HL-60/S4 treated with phorbol 12-myristate 13-acetate at 8.2 ng/mL for 4 days and 3 days (cell line): ENCODE measurements around the gene SRSF5.
"Not testable (repeated sequence)": the region's sequence is repeated elsewhere in the genome, so short reads cannot be mapped to it uniquely, and the experiment has no call there.

Experiments
- in situ Hi-C: fragments of 300-500 bp; cut with MboI; formaldehyde crosslinking; loops from 2 replicates; pipeline ENCODE4 v1.15.0; 2022; ENCODE audit warnings: low sequenced_read_pairs

Gene SRSF5

DNA sequence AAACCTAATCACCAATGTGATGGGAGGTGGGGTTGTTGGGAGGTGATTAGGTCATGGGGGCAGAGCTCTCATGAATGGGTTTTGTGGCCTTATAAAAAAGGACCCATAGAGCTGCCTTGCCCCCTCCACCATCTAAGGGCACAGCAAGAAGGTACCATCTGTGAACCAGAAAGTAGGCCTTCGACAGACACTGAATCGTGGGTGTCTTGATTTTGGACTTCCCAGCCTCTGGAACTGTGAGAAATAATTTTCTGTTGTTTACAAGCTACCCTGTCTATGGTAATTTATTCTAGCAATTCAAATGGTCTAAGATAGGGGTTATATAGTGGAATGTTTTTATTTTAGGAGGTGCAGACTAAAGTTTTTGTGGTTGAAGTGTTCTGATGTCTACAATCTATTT, 38.0 kb downstream of the SRSF5 start:
- in situ Hi-C loops: no loop called here

- in situ Hi-C loops: no loop called here
These were observed 40.2 kb downstream of the SRSF5 start for GRCh38 chr14:69807192-69807591.

DNA sequence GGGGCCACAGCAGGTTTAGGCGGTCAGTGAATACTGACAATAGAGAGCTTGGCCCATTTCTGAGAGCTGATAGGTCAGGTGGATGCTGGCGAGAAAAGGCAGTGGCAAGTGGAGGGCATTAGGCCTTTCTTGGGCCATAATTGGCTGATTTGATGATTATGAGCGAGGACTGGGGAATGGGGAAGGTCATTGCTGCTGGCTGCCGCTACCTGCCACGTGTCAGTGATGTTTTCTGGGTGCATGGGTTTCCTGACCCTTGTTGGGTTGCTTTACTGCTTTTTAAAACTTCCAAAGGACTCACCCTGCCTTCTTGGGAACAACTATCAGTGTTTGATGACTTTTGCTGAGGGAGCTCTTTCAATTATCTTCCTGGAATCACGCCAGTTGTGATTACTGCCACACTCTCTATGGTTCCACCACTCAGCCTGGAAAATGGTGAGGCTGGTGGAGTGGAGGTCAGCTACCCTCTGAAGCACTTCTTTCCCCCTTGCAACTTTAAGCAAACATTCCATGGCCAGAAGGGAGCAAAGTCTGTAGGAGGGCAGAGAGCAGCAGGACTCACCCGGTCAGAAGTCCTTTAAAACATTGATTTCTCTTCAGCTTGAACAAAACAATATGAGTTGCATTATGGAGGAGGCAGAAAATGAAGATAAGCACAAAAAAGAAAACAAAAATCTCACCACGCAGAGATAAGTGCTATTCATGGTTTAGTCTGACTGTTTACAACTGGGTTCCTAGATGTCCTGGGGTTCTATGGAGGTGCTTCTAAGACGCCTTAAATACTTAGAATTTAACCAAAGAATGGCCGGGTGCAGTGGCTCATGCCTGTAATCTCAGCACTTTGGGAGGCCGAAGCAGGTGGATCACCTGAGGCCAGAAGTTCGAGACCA, 42.2 kb downstream of the SRSF5 start:
- in situ Hi-C loops: no loop called here

- in situ Hi-C loops: no loop called here
These were observed 44.4 kb downstream of the SRSF5 start for GRCh38 chr14:69811227-69811867.

DNA sequence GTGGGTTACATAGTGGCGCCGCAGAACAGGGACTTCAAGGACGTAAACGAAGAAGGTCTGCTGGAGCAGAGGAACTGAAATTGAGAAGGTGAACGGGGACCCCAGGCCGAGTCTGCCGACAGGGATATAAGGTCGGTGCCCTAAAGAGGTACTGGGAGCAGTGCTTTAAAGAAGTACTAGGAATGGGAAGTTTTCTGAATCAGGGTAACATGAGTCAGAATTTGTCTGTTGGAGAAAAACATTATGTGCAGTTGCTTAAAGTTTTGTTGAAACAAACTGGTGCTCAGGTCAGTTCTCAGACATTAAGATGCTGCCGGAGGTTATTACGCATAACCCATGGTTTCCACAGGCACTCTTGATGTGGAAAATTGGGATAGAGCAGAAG, 44.9 kb downstream of the SRSF5 start:
- in situ Hi-C loops: no loop called here

DNA sequence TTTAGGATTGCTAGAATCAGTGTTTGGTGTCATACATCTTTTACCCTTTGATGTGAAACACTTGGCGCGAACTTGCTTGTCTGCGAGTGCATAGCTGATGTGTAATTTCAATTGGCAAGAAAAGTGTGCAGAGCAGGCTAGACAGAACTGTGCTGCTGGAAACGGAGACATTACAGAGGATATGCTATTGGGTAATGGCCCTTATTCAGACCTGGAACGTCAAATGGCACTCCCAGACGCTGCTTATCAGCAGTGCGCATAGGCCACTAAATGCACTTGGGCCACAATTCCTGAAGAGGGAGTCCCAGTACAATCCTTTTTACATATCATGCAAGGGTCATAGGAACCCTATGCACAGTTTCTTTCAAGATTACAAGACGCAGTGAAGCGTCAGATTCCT, 45.8 kb downstream of the SRSF5 start:
- in situ Hi-C loops: no loop called here

DNA sequence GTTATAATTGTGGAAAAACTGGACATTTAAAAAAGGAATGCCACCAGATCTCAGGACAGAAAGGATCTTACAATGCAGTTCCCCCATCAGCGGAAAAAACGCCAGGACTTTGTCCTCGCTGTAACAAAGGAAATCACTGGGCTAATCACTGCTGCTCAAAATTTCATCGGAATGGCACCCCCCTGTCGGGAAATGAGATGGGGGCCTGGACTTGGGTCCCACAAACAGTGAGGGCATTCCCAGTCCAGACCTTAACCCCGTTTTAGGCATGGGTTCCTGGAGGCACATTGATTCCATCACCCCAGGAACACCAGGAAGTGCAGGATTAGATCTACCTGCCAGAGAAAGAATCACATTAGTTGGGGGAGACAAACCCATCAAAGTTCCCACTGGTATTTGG, 46.4 kb downstream of the SRSF5 start:
- in situ Hi-C loops: not testable (repeated sequence)

DNA sequence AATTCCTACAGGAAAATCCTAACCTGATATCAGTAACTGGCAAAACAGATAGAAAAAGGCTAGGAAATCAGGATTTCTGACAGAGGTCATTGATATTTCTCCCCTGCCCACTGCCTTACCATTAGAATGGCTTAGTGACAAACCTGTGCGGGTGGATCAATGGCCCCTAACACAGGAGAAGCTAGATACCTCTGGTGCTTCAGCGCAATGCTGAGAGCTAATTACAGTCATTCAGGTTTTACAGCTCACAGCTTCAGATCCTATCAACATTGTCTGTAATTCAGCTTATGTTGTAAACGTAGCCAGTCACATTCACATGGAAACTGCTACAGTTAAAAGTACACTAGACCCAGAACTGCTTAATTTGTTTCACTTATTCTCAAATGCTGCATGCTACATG, 47.5 kb downstream of the SRSF5 start:
- in situ Hi-C loops: no loop called here

GRCh38 chr14:69815556-69815955, 48.6 kb downstream of the SRSF5 start:
- in situ Hi-C loops: no loop called here

DNA sequence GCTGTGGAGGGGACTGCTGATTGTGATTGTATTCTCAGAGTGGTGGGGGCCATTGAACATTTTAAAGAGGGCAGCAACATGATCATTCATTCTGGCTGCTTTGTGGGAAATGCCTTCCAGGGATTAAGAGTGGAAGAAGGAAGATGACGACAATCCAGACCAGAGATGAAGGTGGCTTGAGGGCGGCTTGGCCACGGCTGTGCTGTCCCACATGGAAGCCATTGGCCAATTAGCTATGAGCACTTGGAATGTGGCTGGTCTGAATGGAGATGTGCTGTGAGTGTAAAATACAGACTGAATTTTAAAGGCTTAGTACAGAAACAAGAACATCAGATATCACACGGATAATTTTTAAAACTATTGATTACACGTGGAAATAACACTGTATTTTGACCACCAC, 49.3 kb downstream of the SRSF5 start:
- in situ Hi-C loops: no loop called here

DNA sequence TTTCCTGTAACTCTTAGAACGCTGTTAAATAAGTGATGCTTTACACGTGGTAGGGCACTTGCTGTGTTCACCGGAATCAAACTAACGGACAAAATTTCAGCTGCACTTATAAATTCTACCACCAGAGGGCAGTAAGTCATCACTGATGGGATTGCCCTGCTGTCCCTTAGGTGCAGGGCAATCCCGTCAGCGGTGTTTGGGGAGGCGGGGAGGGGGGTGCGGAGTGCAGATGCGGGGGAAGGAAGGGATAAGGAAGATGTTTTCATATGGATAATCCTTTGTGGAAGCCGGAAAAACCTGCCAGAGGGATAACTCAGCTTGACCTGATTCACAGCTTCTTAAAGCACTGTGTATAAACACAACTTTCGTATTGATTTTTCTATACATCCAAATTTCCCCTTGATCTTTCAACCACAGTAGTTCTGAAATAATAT, 51.8 kb downstream of the SRSF5 start:
- in situ Hi-C loops: no loop called here

DNA sequence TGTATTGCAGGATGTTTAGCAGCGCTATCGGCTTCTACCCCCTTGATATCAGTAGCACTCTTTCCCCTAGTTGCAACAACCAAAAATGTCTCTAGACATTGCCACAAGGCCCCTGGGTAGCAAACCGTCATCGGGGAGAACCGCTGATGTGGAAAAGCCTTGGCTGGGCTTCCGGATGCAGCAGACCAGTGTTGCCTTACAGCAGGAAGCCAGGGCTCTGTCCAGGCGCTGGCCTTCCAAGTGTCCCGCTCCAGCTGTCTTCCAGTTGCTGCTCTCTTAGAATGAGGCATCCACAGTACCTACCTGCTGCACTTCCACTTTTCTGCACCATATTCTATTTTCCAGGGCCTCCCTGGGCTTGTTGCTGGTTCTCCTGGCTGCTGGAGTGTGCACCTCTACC, 52.7 kb downstream of the SRSF5 start:
- in situ Hi-C loops: no loop called here

GRCh38 chr14:69820991-69821390, 54.0 kb downstream of the SRSF5 start:
- in situ Hi-C loops: no loop called here
